Measurements from ENCODE around the gene MIER2.
"Not testable (repeated sequence)": the region's sequence is repeated elsewhere in the genome, so short reads cannot be mapped to it uniquely, and the experiment has no call there.

- not testable (repeated sequence) for TF ChIP-seq CTCF (IDR thresholded peaks at IDR 0.05); ZFX (IDR thresholded peaks at IDR 0.05; ENCODE audit: borderline replicate concordance)
Measured at GRCh38 chr19:380618-381219, 36.1 kb upstream of the MIER2 start.

All from 22Rv1 (cell line).